ENCODE data around the gene WDR93. TPM values are rescaled to one million over a fixed set of nuclear protein-coding genes. Genes with fewer than 3 reads are reported as not detected.

Gene WDR93
- total RNA-seq, 1 donor from 2014 or later: 0.16 TPM

DNA sequence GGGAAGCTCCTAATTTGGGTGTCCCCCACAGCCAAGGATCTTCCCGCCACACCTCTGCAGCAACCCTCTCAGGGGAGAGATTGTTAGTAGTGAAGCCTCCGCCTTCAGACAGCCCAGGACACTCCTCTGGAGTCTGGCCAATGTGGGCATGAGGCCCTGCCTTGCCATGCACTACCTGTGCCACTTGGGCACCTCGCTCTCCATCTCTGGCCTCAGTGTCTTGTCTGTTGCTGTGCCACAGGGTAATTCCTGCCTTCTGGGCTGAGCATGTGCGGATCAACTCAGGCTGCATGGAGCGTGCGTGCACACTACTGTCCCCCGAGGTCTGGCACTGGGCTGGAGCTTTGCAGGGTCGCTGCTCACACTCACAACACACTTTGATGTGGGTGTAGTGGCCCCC lies 68.4 kb downstream of the WDR93 start:
- H3K4me3 Mint-ChIP-seq: no peak overlapping the region
- CTCF ChIA-PET: interaction anchor here (2.8 to 7.8 kb wide), 2 partner anchors 8 to 116 kb away, joined by 10 to 219 read pairs; partner anchors contain the start of gene MESP1
- no peak for TF ChIP-seq CTCF (IDR thresholded peaks at IDR 0.05)

DNA sequence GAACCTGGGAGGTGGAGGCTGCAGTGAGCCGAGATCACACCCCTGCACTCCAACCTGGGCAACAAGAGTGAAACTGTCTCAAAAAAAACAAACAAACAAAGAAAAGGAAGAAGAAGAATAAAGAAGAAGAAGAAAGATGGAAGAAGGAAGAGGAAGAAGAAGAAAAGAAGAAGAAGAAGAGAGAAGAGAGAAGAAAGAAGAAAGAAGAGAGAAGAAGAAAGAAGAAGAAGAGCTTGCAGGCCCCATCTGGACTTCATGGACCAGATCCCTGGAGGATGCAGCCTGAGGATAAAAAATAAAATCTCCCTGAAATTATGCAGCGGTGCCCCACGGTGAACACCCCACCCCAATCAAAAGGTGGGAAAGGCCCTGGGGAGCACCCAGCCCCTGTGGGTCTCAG lies 69.2 kb downstream of the WDR93 start:
- H3K36me3 Mint-ChIP-seq (ENCODE audit: low read depth): no peaks in the 10 kb centered on the region

More for the DNA sequence above, 68.4 kb downstream of the WDR93 start:
- Mint-ChIP-seq H3K27me3 (peaks cover 2% of the 10 kb centered on the region), H3K36me3 (ENCODE audit: low read depth) (no peaks in the 10 kb centered on the region), H3K27ac (peak overlapping the region; percentile 41), H3K4me1 (peaks cover 3% of the 10 kb centered on the region), H3K9me3 (no peaks in the 10 kb centered on the region)
- no peak for ATAC-seq (ENCODE audit: low read depth)
- POLR2A ChIA-PET: no interaction called here
- intact Hi-C loops (cut with micrococcal nuclease): no loop called here
- DNase-seq: no peak

DNA sequence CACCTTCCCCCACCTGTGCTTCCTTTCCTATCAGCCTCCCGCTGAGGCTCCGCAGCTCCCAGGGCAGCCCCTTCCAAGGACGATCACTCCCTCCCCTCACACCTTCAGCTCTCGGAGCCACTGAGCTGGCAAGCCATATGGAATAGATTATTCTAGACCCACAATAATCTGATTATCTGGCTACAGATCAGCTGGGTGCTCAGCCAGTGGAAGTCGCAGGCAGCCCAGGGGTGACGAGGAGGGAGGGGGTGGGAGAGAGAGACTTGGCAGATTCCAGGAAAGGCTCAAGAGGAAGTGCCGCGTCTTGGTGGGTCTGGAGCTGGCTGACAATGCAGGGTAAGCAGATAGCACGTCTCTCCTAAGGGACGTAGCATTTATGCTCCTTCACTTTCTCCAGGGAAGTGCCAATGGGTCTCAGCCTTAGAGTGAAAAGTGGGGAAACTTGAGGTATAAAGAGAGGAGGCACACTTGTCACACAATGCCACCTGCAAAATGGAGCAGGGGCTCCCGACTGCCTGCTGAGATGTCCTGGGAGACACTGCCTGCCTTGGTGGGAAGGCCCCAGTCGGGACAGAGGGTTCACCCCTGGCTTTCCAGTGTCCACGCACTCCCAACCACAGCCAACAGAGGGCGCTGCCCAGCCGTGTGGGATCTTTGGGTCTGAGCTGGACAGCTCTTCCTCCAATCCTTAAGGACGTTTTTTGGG lies 69.8 kb downstream of the WDR93 start:
- H3K27me3 Mint-ChIP-seq: no peaks in the 10 kb centered on the region
- intact Hi-C loops (cut with micrococcal nuclease): loop anchor here (1.0 to 5.0 kb wide), 3 partner anchors 115 to 326 kb away; no protein-coding TSS in a partner anchor
- H3K4me3 Mint-ChIP-seq: no peak overlapping the region
- DNase-seq (peak; percentile 75), ATAC-seq (ENCODE audit: low read depth) (peak; percentile 90)
- H3K36me3 Mint-ChIP-seq (ENCODE audit: low read depth): no peaks in the 10 kb centered on the region
- H3K9me3 Mint-ChIP-seq: no peaks in the 10 kb centered on the region
- CTCF ChIA-PET: interaction anchor here (0.6 to 7.8 kb wide), 21 partner anchors 8 to 342 kb away, joined by 3 to 219 read pairs (median 5); partner anchors contain the start of genes ANPEP, AP3S2, IDH2 and MESP1
- TF ChIP-seq CTCF (IDR thresholded peaks at IDR 0.05): peak; percentile 73
- H3K4me1 Mint-ChIP-seq: peaks cover 3% of the 10 kb centered on the region
- POLR2A ChIA-PET: interaction anchor here (1.1 to 2.0 kb wide), 3 partner anchors 21 to 114 kb away, joined by 4 to 9 read pairs (median 4); no protein-coding TSS in a partner anchor
- H3K27ac Mint-ChIP-seq: no peak overlapping the region

More for the DNA sequence above, 69.2 kb downstream of the WDR93 start:
- Mint-ChIP-seq H3K27ac (no peak overlapping the region), H3K4me3 (no peak overlapping the region), H3K4me1 (peaks cover 3% of the 10 kb centered on the region), H3K9me3 (no peaks in the 10 kb centered on the region), H3K27me3 (no peaks in the 10 kb centered on the region)
- no peak for DNase-seq
- ChIA-PET POLR2A (no interaction called here), CTCF (interaction anchor here (1.3 to 7.8 kb wide), 10 partner anchors 9 to 326 kb away, joined by 3 to 219 read pairs (median 9); partner anchors contain the start of gene MESP1)
- intact Hi-C loops (cut with micrococcal nuclease): loop anchor here (1.0 to 5.0 kb wide), 3 partner anchors 115 to 327 kb away; no protein-coding TSS in a partner anchor
- no peak for TF ChIP-seq CTCF (IDR thresholded peaks at IDR 0.05)
- no peak for ATAC-seq (ENCODE audit: low read depth)

DNA sequence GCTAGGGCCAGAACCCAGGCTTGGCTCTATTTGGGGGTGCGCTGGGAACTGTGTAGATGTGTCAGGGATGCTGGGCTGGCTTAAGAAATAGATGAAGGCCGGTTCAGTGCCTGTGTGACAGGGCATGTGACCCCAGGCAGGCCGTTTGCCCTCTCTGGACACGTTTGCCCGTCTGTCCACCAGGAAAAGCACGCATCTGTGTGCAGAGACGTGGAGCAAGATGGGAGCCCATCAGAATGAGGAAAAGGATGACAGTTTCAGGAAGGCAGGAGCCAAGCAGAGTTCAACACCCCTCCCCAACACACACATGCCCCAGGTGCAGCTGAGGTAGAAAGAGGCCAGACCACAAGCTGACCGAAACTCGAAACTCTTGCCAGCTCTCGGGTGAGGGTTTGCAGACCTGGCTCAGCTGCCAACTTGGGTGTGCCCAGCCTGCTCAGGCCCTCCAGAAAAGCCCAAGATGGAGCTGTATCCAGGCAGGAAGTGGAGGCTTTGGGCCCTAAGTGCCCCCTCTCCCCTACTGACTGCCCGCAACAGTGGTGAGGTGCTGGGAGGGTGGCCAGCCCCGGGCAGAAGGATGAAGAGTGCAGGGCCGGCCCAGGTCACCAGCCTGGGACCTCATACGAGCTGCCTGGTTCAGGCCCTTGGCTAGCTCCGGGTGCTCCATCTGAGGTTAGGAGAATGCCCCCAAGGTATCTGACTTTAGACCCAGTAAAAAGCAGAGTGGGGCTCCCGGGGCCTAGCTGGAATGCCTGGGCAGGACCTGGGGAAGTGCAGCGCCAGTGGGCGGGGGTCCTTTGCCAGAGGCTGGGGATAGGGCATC lies 70.6 kb downstream of the WDR93 start:
- no peak for DNase-seq
- TF ChIP-seq CTCF (IDR thresholded peaks at IDR 0.05): no peak
- H3K4me3 Mint-ChIP-seq: no peak overlapping the region
- H3K4me1 Mint-ChIP-seq: peaks cover 3% of the 10 kb centered on the region
- no peaks in the 10 kb centered on the region for H3K9me3 Mint-ChIP-seq
- CTCF ChIA-PET: interaction anchor here (0.6 to 7.8 kb wide), 22 partner anchors 9 to 341 kb away, joined by 3 to 219 read pairs (median 4); partner anchors contain the start of genes ANPEP, AP3S2, IDH2 and MESP1
- no peaks in the 10 kb centered on the region for H3K36me3 Mint-ChIP-seq (ENCODE audit: low read depth)
- POLR2A ChIA-PET: interaction anchor here (1.1 to 2.0 kb wide), 3 partner anchors 20 to 114 kb away, joined by 4 to 9 read pairs (median 4); no protein-coding TSS in a partner anchor
- H3K27me3 Mint-ChIP-seq: no peaks in the 10 kb centered on the region
- intact Hi-C loops (cut with micrococcal nuclease): loop anchor here (2.0 to 5.0 kb wide), 2 partner anchors 311 to 326 kb away; no protein-coding TSS in a partner anchor
- peak; percentile 50 for ATAC-seq (ENCODE audit: low read depth)
- H3K27ac Mint-ChIP-seq: no peak overlapping the region

Measured in activated B cell treated with CpG ODN at 0.5 μM for 24 hours (primary cell).